Measurements from ENCODE around the gene IL27RA.

- TF ChIP-seq GATA2 (IDR thresholded peaks at IDR 0.05; ENCODE audit: low read depth, low read length) (no peak), GATA3 (IDR thresholded peaks at IDR 0.05; ENCODE audit: low read depth, low read length) (no peak)
Observed at GRCh38 chr19:14059652-14060155, 28.1 kb downstream of the IL27RA start.
